Stimulated activated CD8-positive, alpha-beta memory T cell treated with anti-CD3 and anti-CD28 coated beads, Interleukin-15, amount 100 ng/mL, for 24 hours (primary cell): ENCODE results near the gene COL21A1.
"Not testable (repeated sequence)": the region's sequence is repeated elsewhere in the genome, so short reads cannot be mapped to it uniquely, and the experiment has no call there.

Source experiments
- DNase-seq: peaks from one replicate; pipeline ENCODE4 v3.0.0-alpha.2; 2020; ENCODE audit warnings: low read depth

Gene COL21A1

DNA sequence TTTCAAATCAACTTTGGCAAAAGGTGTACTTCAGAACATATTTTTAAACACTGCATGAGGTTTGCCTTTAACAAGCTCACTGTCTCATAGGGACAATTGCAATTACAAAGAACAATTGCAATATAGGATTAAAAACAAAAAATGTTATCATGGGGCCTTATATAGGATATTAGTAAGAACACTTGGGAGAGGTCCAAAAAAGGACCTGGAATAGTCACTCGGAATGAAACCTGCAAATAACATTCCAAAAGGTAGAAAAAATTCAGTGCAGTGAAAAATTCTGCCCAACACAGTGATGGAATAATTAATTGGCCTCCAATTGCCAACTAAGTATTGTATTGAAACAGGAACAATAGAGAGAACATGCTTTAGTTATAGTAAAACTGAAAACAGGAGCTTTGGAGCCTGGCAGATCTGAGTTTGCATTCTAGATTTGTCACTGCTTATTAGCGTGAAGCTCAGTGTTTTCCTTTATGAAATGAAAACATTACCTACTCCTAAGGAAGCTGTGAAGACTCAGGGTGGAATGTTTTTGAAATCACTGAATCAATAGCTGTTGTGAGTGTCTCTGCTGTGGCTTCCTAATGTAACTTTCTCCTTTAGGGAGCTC, 199.3 kb downstream of the COL21A1 start:
- no peak for DNase-seq

GRCh38 chr6:56046576-56046975, 200.8 kb downstream of the COL21A1 start:
- DNase-seq: no peak

DNA sequence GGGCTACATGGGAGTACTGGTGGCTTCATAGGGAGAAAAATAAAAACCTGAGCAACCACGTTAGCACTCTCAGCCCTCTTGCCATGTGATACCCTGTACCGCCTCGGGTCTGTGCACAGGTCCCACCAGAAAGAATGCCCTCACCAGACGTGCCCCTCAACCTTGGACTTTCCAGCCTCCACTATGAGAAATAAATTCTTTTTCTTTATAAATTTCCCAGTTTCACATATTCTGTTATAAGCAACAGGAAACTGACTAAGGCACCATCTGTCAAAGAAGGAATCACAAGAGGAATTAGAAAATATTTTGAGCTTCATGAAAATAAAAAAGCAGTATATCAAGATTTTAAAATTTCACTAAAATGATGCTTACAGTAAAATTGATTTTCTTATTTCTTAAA, 203.6 kb downstream of the COL21A1 start:
- DNase-seq: no peak

DNA sequence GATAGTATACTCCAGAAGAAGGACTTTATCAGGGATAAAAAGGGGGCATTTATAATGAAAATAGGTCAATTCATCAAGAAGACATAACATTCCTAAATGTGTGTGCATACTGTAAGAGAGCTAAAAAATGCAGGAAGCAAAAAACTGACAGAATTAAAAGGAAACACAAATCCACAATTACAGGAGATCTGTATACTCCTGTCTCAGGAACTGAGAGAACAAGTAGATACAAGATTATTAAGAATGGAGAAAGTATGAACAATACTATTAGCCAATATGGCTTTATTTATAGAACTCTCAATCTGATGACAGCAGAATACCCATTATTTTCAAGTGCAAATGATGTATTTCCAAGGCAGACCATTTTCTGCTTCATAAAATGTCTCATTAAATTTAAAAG, 204.3 kb downstream of the COL21A1 start:
- DNase-seq: no peak

DNA sequence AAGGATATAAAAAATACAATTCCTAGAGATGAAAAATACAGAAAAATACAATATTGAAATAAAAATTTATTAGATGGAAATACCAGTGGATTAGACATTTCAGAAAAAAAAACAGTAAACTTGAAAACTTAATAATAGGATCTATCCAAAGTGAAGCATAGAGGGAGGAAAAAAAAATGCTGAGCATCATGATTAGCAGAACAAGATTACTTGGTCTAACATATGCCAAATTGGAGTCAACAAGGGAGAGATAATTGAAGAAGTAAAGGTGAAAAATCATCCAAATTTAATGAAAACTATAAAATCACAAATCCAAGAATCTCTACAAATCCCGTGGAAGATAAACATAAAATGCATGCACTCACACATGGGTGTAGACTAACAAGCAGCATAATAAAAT, 205.8 kb downstream of the COL21A1 start:
- DNase-seq: no peak

DNA sequence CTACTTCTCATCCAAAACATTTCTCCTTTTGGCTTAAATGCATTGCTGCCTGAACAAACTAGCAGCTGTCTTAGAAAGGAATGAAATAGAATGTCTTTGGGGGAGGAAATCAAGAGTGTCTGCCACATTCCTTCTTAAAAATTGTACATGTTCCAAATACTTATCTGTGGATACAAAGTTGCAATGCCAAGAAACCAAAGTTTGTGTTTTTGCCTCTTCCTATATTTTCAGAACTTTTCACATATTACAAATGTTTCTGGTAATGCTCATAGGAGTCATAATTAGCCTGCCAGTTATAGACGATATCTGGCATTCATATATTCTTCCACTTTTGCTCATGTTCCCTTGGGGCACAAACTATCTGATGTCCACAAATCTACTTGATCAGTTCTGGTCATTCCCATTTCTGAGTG, 206.5 kb downstream of the COL21A1 start:
- no peak for DNase-seq

DNA sequence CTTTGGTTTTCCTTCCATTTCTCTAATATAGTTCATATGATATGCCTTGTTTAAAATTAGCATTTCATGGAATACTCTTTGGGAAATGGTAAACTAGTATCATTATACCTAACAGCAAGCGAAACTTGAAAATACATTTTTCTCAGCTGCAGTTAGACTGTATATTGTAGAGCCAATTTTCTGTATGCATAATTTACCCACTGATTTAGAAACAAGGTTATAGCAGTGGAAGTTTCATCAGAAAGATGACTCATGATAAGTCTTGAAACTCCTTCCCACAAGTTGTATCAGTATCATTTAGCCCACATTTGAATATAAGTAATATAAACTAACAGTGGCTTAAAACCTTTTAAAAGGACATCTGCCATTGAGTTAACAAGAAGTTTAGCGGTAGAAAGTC, 207.2 kb downstream of the COL21A1 start:
- DNase-seq: no peak

DNA sequence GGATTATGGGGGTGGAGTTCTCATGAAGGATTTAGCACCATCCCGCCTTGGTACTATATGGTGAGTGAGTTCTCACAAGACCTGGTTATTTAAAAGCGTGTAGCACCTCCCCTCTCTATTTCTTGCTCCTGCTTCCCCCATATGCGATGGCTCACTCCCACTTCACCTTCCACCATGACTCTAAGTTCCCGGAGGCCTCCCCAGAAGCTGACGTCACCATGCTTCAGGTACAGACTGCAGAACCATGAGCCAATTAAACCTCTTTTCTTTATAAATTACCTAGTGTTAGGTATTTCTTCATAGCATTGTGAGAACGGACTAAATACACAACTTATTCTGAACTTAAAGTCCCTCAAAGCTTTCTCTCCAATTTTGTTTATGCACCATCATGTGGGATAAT, 208.6 kb downstream of the COL21A1 start:
- no peak for DNase-seq

- no peak for DNase-seq
Measured at GRCh38 chr6:56037601-56038000, 209.8 kb downstream of the COL21A1 start.

- DNase-seq: no peak
Measured at GRCh38 chr6:56036916-56037600, 210.3 kb downstream of the COL21A1 start.

GRCh38 chr6:56033401-56033800, 214.0 kb downstream of the COL21A1 start:
- no peak for DNase-seq

DNA sequence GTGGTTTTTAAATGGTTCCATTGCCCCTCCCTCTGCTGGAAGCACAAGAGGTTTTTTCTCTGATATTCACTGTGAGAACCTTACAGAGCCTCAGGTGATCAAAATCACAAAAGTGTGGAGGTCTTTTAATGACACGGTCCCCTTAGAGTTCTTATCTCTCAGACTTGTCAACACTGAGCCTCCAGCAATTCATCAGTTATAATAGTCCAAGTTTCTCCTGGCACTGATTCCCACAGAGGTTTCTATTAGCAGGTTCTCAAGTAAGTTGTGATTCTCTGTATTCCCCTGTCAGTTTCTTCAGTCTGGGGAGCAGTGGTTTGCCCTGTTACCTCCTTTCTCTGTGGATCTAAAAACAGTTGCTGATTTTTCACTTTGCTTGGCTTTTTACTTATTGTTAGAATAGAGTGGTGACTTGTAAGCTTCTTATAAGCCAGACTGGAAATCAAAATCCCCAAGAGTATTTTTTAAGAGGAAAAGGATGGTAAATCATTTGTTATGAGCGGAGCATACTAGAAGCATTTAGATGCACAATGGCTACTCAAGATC, 214.6 kb downstream of the COL21A1 start:
- no peak for DNase-seq

- DNase-seq: no peak
Measured at GRCh38 chr6:56027865-56028264, 219.5 kb downstream of the COL21A1 start.

DNA sequence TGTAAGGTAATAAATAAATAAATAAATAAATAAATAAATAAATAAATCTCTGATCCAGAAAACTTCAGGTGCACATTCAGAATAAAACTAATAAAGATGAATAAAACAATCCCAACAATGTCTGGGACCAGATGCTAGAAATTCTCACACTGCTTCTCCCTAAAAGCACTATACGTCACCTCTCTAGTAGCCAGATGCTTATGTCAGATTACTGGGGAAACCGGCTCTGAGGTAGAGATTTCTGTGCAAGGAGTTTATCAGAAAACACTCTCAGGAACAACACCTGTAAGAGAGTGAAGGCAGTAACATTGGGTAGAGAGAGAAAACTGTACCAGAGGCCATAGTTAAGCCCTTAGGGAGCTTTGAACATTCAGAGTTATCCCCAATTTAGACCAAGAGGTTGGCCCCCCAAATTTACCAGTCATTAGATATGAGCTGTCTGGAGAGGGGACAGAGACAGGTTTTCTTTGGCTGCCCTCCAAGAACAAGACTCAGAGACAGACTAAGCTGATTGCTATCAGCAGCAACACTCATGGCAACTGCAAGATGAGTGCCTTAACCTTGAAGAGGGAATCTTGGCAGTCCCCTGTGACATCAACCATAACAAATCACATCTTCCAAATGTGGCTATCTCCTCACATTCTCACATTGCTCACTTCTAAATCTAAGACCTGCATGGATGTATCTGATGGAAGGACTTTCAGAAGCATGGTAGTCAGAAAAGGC, 220.8 kb downstream of the COL21A1 start:
- DNase-seq: no peak

GRCh38 chr6:56025795-56026194, 221.6 kb downstream of the COL21A1 start:
- no peak for DNase-seq

DNA sequence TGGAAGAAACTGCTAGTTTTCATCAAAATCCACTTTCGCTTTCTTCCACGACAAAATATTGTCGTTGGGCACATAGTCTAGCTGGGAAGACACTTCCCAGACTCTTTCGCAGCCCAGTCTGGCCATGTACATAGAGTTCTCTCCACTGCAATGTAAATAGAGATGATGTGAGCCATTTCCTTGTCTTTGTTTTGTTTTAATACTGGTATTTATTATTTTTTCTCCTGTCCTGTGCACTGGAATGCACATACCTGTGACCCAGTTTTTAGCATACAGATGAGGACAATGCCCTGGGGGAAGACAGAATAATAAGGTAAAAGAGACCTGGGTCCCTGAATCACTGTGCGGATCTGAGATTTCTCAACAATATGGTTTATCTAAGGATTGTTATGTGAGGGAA, 222.4 kb downstream of the COL21A1 start:
- no peak for DNase-seq

DNA sequence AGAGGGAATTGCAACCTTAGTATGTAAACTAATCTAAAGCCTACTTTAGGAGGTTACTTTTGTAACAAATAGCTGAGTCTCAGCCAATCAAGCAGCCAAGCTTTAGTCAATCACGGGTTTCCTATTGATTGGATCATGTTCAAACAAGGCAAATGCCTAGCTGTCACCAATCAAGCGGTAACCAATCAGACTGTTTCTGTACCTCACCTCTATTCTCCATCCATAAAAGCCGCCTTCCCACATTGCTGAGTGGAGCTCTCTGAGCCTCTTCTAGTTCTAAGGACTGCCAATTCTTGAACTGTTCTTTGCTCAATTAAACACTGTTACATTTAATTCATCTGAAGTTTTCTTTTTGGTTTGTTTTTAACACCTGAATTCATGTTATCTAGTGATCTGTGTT, 223.6 kb downstream of the COL21A1 start:
- no peak for DNase-seq

GRCh38 chr6:56022678-56023077, 224.7 kb downstream of the COL21A1 start:
- no peak for DNase-seq

DNA sequence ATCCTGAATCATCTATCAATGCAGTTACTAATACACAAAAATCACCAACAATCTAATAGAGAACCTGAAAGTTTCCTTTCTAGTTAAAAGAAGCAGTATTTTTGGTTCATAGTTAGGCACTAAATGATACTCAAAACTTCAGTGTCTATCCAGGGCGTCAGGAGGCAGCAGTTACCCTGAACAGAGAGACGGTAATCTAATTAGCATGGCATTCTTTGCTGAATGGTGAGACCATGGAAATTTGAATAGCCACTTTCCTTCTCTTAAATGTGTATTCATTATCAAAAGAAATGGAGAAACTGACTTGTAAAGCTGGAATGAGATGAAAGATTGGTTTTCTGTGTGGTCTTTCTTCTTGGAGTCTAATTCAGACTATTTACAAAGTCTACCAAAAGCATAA, 225.4 kb downstream of the COL21A1 start:
- DNase-seq: no peak

DNA sequence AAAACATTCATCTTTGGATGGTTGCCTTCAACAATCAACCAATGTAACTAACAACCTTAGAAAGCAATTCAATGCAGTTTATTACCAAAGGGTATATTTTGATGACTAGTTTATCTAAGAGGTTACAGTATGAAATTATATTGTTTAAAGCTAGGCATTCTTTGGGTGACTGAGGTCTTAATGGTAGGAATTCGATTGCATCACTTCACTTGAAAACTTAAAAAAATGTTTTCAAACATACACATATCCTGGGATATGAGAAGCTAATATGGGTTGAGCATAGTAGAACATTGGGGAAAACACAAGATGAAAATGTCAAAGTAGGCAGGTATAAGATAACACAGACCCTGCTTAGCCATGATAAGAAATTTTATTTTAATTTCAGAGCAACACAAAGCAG, 227.4 kb downstream of the COL21A1 start:
- no peak for DNase-seq

DNA sequence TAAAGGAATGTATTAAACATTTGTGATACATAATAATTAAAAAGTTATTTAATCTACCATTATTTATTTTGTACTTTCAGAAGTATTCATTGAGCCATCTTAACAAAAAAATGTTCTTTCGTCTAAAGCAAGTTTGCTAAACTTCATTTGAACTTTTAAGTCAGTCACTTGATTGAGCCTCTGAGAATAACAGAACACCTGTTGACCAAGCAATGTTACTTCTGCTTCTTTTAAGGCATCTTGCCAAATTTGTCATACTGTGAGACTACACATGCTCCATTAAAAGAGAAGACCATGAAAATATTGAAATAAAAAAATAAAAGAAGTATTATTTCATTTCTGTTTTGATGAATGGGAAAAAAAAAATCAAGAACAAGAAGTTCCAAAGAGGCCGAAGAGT, 230.2 kb downstream of the COL21A1 start:
- no peak for DNase-seq

DNA sequence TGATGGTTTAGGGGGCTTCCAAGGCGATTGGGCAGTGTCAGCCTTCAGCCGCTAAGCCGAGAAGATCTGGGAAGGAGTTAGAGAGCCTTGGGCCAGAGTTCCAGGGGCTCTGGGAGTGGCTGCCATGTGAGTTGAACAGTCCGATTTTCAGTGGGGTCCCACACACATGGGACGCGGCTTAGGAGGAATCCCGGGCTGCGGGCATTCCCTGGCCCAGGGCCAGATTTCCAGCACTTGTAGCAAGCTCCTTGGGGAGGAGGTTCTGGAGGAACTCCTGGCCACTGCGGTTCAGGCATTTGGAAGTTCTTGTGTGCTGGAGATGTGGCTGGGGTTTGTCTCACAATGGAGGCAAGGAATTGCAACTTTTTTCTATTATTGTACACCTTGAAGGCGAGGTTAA, 233.3 kb downstream of the COL21A1 start:
- not testable (repeated sequence) for DNase-seq

GRCh38 chr6:56009636-56010035, 237.7 kb downstream of the COL21A1 start:
- DNase-seq: no peak
